Caco-2 (cell line): Measurements from ENCODE around the gene ARX. TPM values are rescaled to one million over a fixed set of nuclear protein-coding genes. Genes with fewer than 3 reads are reported as not detected.

Experiments used
- BruUV-seq: library from RNA; stranded (reverse); fragments of 400-500 nt; replicated peaks from 2 replicates; lab custom pipeline; 2021; lab: Mats Ljungman, UMichigan
- CTCF ChIA-PET: fragments of 300-600 bp; sonication (Branson Sonifier 250); formaldehyde crosslinking; loops from one replicate; lab custom pipeline; 2022; ENCODE audit warnings: antibody characterized with exemption; lab: Charles Lee
- POLR2A ChIA-PET: fragments of 300-600 bp; sonication (Branson Sonifier 250); formaldehyde crosslinking; loops from one replicate; lab custom pipeline; 2022; ENCODE audit warnings: antibody characterized with exemption; lab: Charles Lee
- DNase-seq, 2 experiments: peaks; one replicate each; pipeline versions ENCODE4 v3.0.0 to v3.0.0-alpha.2; 2020 to 2022
- H3K27me3 ChIP-seq: replicated peaks from 2 replicates; pipeline ENCODE4 v1.6.0; 2011; ENCODE audit warnings: low read length; ENCODE audit not compliant: control insufficient read depth, insufficient read depth
- H3K36me3 ChIP-seq: 2 replicates; pipeline ENCODE4 v1.5.1; 2011; ENCODE audit warnings: low read length; ENCODE audit not compliant: control insufficient read depth, insufficient read depth
- H3K4me1 ChIP-seq: fragments of 250-450 bp; sonication (Bioruptor Pico); 2 replicates; pipeline ENCODE4 v1.5.1; 2020; ENCODE audit warnings: mild to moderate bottlenecking
- H3K4me3 ChIP-seq: 2 replicates; pipeline ENCODE4 v1.5.1; 2011; ENCODE audit warnings: low read depth, mild to moderate bottlenecking, control low read depth, low read length
- H3K9me3 ChIP-seq: fragments of 250-450 bp; sonication (Bioruptor Pico); 2 replicates; pipeline ENCODE4 v1.5.1; 2020; ENCODE audit warnings: mild to moderate bottlenecking, moderate library complexity
- H3K27ac Mint-ChIP-seq: one replicate; pipeline ENCODE4 v1.8.0; 2022; ENCODE audit warnings: mixed read lengths; ENCODE audit not compliant: unreplicated experiment
- H3K27me3 Mint-ChIP-seq: one replicate; pipeline ENCODE4 v1.8.0; 2022; ENCODE audit warnings: mixed read lengths; ENCODE audit not compliant: insufficient read depth, unreplicated experiment
- H3K36me3 Mint-ChIP-seq: one replicate; pipeline ENCODE4 v1.8.0; 2022; ENCODE audit warnings: mild to moderate bottlenecking, mixed read lengths; ENCODE audit not compliant: insufficient read depth, unreplicated experiment
- H3K4me1 Mint-ChIP-seq: one replicate; pipeline ENCODE4 v1.8.0; 2022; ENCODE audit warnings: low read depth, mixed read lengths; ENCODE audit not compliant: unreplicated experiment
- H3K4me3 Mint-ChIP-seq: one replicate; pipeline ENCODE4 v1.8.0; 2022; ENCODE audit warnings: mild to moderate bottlenecking, moderate library complexity, mixed read lengths; ENCODE audit not compliant: unreplicated experiment
- H3K9me3 Mint-ChIP-seq: one replicate; pipeline ENCODE4 v1.8.0; 2022; ENCODE audit warnings: mixed read lengths; ENCODE audit not compliant: unreplicated experiment
- intact Hi-C: fragments of 100-400 bp; cut with micrococcal nuclease; formaldehyde crosslinking; loops from one replicate; pipeline ENCODE4 v1.10.0; 2022; ENCODE audit not compliant: unreplicated experiment
- total RNA-seq: library from RNA; stranded (reverse); gene quantifications from 2 replicates; pipeline ENCODE4 v1.2.3, GENCODE V29; 2022
- TF ChIP-seq, protein P1 (sequence below), 2 experiments: fragments of 200-600 bp in 1 of 2; IDR thresholded peaks; 1 replicate in 1 of 2; 2 replicates in 1 of 2; pipeline versions ENCODE4 v1.5.1 to v1.8.0; 2011 to 2022; ENCODE audit warnings: antibody characterized with exemption in 1 of 2, control low read depth in 1 of 2, inconsistent platforms in 1 of 2, low read depth in 1 of 2, low read length in 1 of 2, mild to moderate bottlenecking in 1 of 2, moderate library complexity in 1 of 2; ENCODE audit not compliant: insufficient read depth in 1 of 2, severe bottlenecking in 1 of 2, unreplicated experiment in 1 of 2

ARX gene
- total RNA-seq, 1 experiment from 2014 or later = 0.52 TPM

DNA sequence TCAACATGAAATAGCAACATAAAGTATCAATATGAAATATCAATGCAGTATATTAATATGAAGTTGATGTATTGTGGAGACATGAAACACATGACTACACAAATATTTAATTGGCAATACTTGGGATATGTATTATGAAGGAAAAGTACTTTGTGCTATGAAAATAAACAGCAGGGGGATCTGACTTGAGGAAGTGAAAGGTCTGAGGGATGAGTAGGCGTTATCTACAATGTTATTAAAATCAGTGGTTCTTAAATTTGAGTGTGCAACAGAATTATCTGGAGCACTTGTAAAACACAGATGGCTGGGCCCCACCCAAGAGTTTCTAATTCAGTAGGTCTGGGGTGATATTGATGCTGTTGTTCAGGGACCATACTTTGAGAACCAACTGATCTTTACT, 27.4 kb upstream of the ARX start:
- Mint-ChIP-seq H3K4me3 (no peak overlapping the region), H3K36me3 (no peaks in the 10 kb centered on the region), H3K9me3 (no peaks in the 10 kb centered on the region), H3K4me1 (peaks cover 6% of the 10 kb centered on the region), H3K27ac (no peak overlapping the region), H3K27me3 (no peaks in the 10 kb centered on the region)
- CTCF ChIA-PET = no interaction called here
- BruUV-seq = no TSS peak
- intact Hi-C loops = no loop called here
- Histone ChIP-seq H3K4me3 (no peak overlapping the region), H3K36me3 (no peaks in the 10 kb centered on the region), H3K4me1 (no peaks in the 10 kb centered on the region), H3K9me3 (no peaks in the 10 kb centered on the region), H3K27me3 (no peaks in the 10 kb centered on the region)
- no peak for DNase-seq
- TF ChIP-seq, protein P1, sequence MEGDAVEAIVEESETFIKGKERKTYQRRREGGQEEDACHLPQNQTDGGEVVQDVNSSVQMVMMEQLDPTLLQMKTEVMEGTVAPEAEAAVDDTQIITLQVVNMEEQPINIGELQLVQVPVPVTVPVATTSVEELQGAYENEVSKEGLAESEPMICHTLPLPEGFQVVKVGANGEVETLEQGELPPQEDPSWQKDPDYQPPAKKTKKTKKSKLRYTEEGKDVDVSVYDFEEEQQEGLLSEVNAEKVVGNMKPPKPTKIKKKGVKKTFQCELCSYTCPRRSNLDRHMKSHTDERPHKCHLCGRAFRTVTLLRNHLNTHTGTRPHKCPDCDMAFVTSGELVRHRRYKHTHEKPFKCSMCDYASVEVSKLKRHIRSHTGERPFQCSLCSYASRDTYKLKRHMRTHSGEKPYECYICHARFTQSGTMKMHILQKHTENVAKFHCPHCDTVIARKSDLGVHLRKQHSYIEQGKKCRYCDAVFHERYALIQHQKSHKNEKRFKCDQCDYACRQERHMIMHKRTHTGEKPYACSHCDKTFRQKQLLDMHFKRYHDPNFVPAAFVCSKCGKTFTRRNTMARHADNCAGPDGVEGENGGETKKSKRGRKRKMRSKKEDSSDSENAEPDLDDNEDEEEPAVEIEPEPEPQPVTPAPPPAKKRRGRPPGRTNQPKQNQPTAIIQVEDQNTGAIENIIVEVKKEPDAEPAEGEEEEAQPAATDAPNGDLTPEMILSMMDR (IDR thresholded peaks at IDR 0.05; ENCODE audit: insufficient read depth in 1 of 2, low read depth in 1 of 2, low read length in 1 of 2, severe bottlenecking in 1 of 2, unreplicated experiment in 1 of 2) = no peak
- POLR2A ChIA-PET = no interaction called here

DNA sequence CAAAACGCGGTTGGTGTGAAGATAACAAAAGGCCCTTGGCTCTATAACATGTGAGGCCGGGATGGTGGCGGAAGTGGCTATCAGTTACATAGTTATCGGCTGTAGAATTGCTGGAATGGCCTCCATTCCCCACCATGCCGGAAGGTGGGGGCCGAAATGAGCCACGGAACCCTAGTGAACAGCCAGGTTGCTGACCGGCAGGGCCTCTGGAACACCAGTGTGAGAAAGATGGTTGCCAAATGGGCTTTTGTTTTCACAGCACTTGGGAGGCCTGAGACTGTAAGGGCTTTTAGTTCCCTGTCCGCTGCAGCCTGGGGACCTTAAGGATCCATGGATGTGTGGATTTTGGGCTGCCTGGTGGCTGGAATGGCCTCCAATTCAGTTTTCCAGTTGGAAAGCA, 23.3 kb upstream of the ARX start:
- Mint-ChIP-seq H3K4me3 (no peak overlapping the region), H3K4me1 (no peaks in the 10 kb centered on the region), H3K9me3 (no peaks in the 10 kb centered on the region), H3K27ac (no peak overlapping the region), H3K36me3 (no peaks in the 10 kb centered on the region), H3K27me3 (peaks cover 4% of the 10 kb centered on the region)
- Histone ChIP-seq H3K27me3 (no peaks in the 10 kb centered on the region), H3K36me3 (no peaks in the 10 kb centered on the region), H3K4me1 (no peaks in the 10 kb centered on the region), H3K4me3 (no peak overlapping the region), H3K9me3 (no peaks in the 10 kb centered on the region)
- no TSS peak for BruUV-seq
- no peak for DNase-seq
- ChIA-PET CTCF (no interaction called here), POLR2A (no interaction called here)
- intact Hi-C loops = no loop called here
- TF ChIP-seq, protein P1 (IDR thresholded peaks at IDR 0.05; ENCODE audit: insufficient read depth in 1 of 2, low read depth in 1 of 2, low read length in 1 of 2, severe bottlenecking in 1 of 2, unreplicated experiment in 1 of 2) = no peak

DNA sequence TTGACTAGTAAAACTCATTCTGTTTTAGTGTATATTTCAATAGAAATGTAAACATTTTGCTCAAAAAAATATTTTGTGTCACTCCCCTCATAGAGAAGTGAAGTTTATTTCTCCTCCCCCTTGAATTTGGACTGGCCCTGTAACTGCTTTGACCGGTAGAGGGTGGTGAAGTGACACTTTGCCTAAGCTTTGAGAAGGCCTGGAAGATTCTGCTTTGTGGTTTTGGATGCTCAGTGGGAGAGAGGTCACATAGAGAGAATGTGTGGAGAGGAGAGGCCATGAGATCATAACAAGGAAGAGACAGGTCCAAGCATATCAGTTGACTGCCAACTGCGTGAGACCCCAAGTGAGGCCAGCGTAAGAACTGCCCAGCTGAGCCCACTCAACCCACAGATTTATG, 19.1 kb upstream of the ARX start:
- H3K27me3 Mint-ChIP-seq = peaks cover 4% of the 10 kb centered on the region
- no peak overlapping the region for H3K4me3 Mint-ChIP-seq
- H3K36me3 Mint-ChIP-seq = no peaks in the 10 kb centered on the region
- BruUV-seq = no TSS peak
- Histone ChIP-seq H3K4me1 (no peaks in the 10 kb centered on the region), H3K36me3 (no peaks in the 10 kb centered on the region), H3K27me3 (no peaks in the 10 kb centered on the region), H3K4me3 (no peak overlapping the region), H3K9me3 (no peaks in the 10 kb centered on the region)
- TF ChIP-seq, protein P1 (IDR thresholded peaks at IDR 0.05; ENCODE audit: insufficient read depth in 1 of 2, low read depth in 1 of 2, low read length in 1 of 2, severe bottlenecking in 1 of 2, unreplicated experiment in 1 of 2) = peak in 1 of 2 experiments; percentile 32
- no peak overlapping the region for H3K27ac Mint-ChIP-seq
- CTCF ChIA-PET = interaction anchor here (1.1 kb wide), 1 partner anchor 109 kb away, joined by 3 read pairs; no protein-coding TSS in a partner anchor
- POLR2A ChIA-PET = no interaction called here
- intact Hi-C loops = no loop called here
- no peaks in the 10 kb centered on the region for H3K9me3 Mint-ChIP-seq
- no peaks in the 10 kb centered on the region for H3K4me1 Mint-ChIP-seq
- DNase-seq = no peak
